ENCODE measurements around the gene CENPX. TPM values are rescaled to one million over a fixed set of nuclear protein-coding genes. Genes with fewer than 3 reads are reported as not detected.
A peak's percentile ranks its signal among the peaks of the same experiment; 100 is the strongest.

CENPX gene
- total and polyA plus RNA-seq, 2 of the 13 experiments (the other 11 are each of a cell fraction or from before 2014, with no cell fraction given) = 92.7 to 170 TPM

DNA sequence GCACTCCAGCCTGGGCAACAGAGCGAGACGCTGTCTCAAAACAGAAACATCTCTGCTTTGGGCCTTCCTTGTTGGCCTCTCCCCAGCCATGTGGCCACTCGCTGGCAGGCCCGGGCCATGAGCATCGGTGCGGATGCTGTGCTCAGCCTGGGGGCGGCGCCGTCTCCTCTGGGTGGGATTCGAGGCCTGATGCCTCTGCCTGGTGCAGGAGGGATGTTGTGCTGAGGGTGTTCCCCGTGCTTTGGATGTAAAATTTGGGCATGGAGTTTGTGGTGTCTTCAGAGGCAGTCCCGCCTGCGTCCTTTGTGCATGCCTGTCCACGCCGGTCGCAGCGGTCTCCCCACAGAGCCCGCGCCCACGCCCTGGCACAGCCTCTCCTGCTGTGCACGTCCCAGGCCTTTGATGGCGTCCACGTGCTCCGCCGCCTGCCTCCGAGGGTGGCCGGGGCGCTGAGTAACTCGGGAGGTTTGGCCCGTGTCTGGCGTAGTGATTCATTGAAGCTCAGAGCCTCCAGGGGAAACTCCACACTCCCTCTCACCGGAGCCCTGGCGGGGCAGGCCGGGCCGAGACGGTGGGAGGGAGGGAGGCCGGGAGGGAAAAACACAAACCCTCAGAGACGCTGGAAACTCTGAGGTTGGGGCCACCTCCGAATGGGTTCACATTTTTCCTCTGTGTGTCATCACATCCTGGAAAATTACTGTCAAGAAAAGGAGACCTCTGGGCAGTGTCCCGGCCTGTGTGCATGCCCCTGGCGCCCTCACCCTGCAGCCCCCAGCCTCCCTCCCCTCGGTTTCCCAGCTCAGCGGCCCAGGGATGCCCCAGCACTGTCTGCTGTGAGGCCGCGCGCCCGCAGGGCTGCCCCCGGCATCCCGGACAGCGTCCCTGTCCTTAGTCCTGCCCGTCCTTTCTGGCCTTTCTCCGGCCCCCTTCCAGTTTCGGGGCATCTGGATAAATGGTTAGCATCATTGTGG is 19.0 kb downstream of the CENPX start:
- no peaks in the 10 kb centered on the region for H4K20me1 ChIP-seq (ENCODE audit: insufficient read depth, low read length)
- BruUV-seq (replicated peaks) = no TSS peak
- intact Hi-C loops (cut with micrococcal nuclease; ENCODE audit: unreplicated experiment) = no loop called here
- CTCF ChIA-PET (ENCODE audit: low intra/inter-chr PET ratio, low total read pairs) = interaction anchor here (1.6 kb wide), 1 partner anchor 44 kb away, joined by 14 read pairs; no protein-coding TSS in a partner anchor
- ATAC-seq = peak; percentile 8
- in situ Hi-C loops (cut with HindIII; ENCODE audit: extremely low pct_ligation_motif_present, low pct_unique_long_range_greater_than_20kb) = no loop called here
- H3K9ac ChIP-seq (ENCODE audit: insufficient read depth, low read depth, low read length) = peak overlapping the region; percentile 50
- FAIRE-seq = peak; percentile 71
- POLR2A ChIA-PET = interaction anchor here (0.6 to 16.1 kb wide), 16 partner anchors 10 to 166 kb away, joined by 3 to 470 read pairs (median 4); partner anchors contain the start of genes CENPX, DCXR, LRRC45 and NOTUM
- H3K4me2 ChIP-seq (ENCODE audit: low read depth, low read length) = peak overlapping the region; percentile 36
- H3K79me2 ChIP-seq (ENCODE audit: insufficient read depth, low read length) = peaks cover 56% of the 10 kb centered on the region
- H2AFZ ChIP-seq (ENCODE audit: low read length) = no peak overlapping the region
- H3K9me3 ChIP-seq (ENCODE audit: low read length) = no peaks in the 10 kb centered on the region
- peaks cover 76% of the 10 kb centered on the region for H3K4me1 ChIP-seq (ENCODE audit: insufficient read depth, low read length)
- peak overlapping the region; percentile 95 for H3K27ac ChIP-seq (ENCODE audit: extremely low read length, insufficient read depth, low read length)
- H3K27me3 ChIP-seq (ENCODE audit: control insufficient read depth in 1 of 2, insufficient read depth in 2 of 2, low read length in 2 of 2) = no peaks in the 10 kb centered on the region
- H3K36me3 ChIP-seq (replicated peaks in 1 of 2; ENCODE audit: control insufficient read depth in 1 of 2, insufficient read depth in 2 of 2, low read length in 2 of 2) = peaks cover 17 to 28% of the 10 kb centered on the region in 2 experiments
- H3K4me3 ChIP-seq (replicated peaks in 1 of 3; ENCODE audit: insufficient read depth in 1 of 3, low read depth in 2 of 3, low read length in 3 of 3) = peak overlapping the region in 1 of 3 experiments; percentile 29; a peak in 1 of 6 replicates
- 61% methylated on average over 51 of the region's 53 CpGs for WGBS (ENCODE audit: low lambda C conversion rate)
- peak; percentile 92 for DNase-seq (ENCODE audit: low spot score)
- TF ChIP-seq GATAD2A (CRISPR knock-in tag; IDR thresholded peaks at IDR 0.05) (peak; percentile 91), SP1 (IDR thresholded peaks at IDR 0.05) (no peak), SP1 (CRISPR knock-in tag; IDR thresholded peaks at IDR 0.05) (peak; percentile 62), ZNF557 (CRISPR knock-in tag; IDR thresholded peaks at IDR 0.05) (no peak), FOXK1 (CRISPR knock-in tag; IDR thresholded peaks at IDR 0.05; ENCODE audit: borderline replicate concordance, low read depth) (peak; percentile 11; the same call in 1 of the 2 replicates), NKX3-1 (CRISPR knock-in tag; IDR thresholded peaks at IDR 0.05) (peak; percentile 84), ZNF703 (CRISPR knock-in tag; IDR thresholded peaks at IDR 0.05; ENCODE audit: borderline replicate concordance) (no peak), ZNF768 (CRISPR knock-in tag; IDR thresholded peaks at IDR 0.05) (peak; percentile 66), THAP11 (CRISPR knock-in tag; IDR thresholded peaks at IDR 0.05) (peak; percentile 67; the same call in 1 of the 2 replicates), MTA3 (CRISPR knock-in tag; IDR thresholded peaks at IDR 0.05) (no peak), MTA1 (CRISPR knock-in tag; IDR thresholded peaks at IDR 0.05; ENCODE audit: borderline replicate concordance) (peak; percentile 63; the same call in 1 of the 2 replicates), SOX6 (IDR thresholded peaks at IDR 0.05) (no peak), SOX6 (CRISPR knock-in tag; IDR thresholded peaks at IDR 0.05) (peak; percentile 61), RBM22 (optimal IDR thresholded peaks at IDR 0.05; ENCODE audit: low read length) (peak; percentile 63)
- TF ChIP-seq, protein P1, sequence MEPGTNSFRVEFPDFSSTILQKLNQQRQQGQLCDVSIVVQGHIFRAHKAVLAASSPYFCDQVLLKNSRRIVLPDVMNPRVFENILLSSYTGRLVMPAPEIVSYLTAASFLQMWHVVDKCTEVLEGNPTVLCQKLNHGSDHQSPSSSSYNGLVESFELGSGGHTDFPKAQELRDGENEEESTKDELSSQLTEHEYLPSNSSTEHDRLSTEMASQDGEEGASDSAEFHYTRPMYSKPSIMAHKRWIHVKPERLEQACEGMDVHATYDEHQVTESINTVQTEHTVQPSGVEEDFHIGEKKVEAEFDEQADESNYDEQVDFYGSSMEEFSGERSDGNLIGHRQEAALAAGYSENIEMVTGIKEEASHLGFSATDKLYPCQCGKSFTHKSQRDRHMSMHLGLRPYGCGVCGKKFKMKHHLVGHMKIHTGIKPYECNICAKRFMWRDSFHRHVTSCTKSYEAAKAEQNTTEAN (CRISPR knock-in tag; conservative IDR thresholded peaks at IDR 0.05) = peak; percentile 82
- TF ChIP-seq, protein P2, sequence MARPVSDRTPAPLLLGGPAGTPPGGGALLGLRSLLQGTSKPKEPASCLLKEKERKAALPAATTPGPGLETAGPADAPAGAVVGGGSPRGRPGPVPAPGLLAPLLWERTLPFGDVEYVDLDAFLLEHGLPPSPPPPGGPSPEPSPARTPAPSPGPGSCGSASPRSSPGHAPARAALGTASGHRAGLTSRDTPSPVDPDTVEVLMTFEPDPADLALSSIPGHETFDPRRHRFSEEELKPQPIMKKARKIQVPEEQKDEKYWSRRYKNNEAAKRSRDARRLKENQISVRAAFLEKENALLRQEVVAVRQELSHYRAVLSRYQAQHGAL (CRISPR knock-in tag; IDR thresholded peaks at IDR 0.05; ENCODE audit: not compliant biosample characterization) = peak; percentile 51
- TF ChIP-seq, protein P3, sequence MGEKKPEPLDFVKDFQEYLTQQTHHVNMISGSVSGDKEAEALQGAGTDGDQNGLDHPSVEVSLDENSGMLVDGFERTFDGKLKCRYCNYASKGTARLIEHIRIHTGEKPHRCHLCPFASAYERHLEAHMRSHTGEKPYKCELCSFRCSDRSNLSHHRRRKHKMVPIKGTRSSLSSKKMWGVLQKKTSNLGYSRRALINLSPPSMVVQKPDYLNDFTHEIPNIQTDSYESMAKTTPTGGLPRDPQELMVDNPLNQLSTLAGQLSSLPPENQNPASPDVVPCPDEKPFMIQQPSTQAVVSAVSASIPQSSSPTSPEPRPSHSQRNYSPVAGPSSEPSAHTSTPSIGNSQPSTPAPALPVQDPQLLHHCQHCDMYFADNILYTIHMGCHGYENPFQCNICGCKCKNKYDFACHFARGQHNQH (CRISPR knock-in tag; IDR thresholded peaks at IDR 0.05) = peak; percentile 79
- TF ChIP-seq, protein P4, sequence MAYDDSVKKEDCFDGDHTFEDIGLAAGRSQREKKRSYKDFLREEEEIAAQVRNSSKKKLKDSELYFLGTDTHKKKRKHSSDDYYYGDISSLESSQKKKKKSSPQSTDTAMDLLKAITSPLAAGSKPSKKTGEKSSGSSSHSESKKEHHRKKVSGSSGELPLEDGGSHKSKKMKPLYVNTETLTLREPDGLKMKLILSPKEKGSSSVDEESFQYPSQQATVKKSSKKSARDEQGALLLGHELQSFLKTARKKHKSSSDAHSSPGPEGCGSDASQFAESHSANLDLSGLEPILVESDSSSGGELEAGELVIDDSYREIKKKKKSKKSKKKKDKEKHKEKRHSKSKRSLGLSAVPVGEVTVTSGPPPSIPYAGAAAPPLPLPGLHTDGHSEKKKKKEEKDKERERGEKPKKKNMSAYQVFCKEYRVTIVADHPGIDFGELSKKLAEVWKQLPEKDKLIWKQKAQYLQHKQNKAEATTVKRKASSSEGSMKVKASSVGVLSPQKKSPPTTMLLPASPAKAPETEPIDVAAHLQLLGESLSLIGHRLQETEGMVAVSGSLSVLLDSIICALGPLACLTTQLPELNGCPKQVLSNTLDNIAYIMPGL (CRISPR knock-in tag; IDR thresholded peaks at IDR 0.05; ENCODE audit: borderline replicate concordance in 1 of 2, low read depth in 1 of 2) = peak; percentile 32 to 59; a peak in 3 of 4 replicates

Data from HepG2 (cell line).